SH-SY5Y (cell line): ENCODE data around the gene MAPK14.

Source experiments
- GATA2 ChIP-seq: IDR thresholded peaks from 2 replicates; pipeline ENCODE4 v1.6.1; 2011; ENCODE audit warnings: mild to moderate bottlenecking, low read depth, low read length
- GATA3 ChIP-seq: IDR thresholded peaks from 2 replicates; pipeline ENCODE4 v1.6.1; 2011; ENCODE audit warnings: low read depth, mild to moderate bottlenecking, low read length, moderate library complexity

- TF ChIP-seq GATA2 (no peak), GATA3 (no peak)
These were observed 11.9 kb upstream of the MAPK14 start for GRCh38 chr6:36015666-36016065.
